ELR (cell line): Measurements from ENCODE around the gene PSAPL1.

Experiments
- DNase-seq: peaks from one replicate; pipeline ENCODE4 v3.0.0-alpha.2; 2015; ENCODE audit warnings: low read depth

Gene PSAPL1

GRCh38 chr4:7381890-7382633 lies 52.7 kb downstream of the PSAPL1 start:
- no peak for DNase-seq

DNA sequence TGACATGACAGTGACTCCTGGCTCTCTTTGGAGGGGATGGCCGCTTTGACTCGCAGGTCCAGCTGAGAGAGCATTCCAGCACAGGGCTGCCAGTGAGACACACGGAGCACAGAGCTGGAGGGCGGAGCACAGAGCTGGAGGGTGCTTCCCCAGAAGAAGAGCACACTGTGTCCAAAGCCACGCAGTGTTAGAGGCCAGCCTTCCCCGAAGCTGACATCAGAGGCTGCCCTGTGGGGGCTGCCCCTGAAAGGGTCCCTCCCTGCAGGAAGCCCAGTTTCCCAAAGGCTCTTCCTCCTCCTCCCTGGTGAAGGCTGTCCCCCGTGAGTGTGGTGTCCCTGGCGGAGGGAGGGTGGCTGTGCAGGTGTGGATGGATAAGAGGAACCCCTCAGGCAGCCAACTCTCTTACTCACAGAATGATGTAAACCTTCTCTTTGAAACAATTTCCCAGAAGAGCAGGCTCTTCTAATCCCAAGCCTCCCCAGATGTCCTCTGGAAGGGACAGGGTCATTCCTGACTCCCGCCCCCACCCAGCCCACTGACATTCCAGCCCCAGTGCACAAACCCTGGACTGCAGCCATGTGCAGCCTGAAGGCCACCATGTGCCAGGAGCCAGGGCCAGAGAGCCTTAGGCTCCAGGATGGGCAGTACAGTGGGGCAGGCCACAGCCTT lies 53.4 kb downstream of the PSAPL1 start:
- DNase-seq: peak; percentile 47
